GM21526 (cell line): ENCODE measurements around the gene SRGAP2C.
A peak's percentile ranks its signal among the peaks of the same experiment; 100 is the strongest.
"Not testable (repeated sequence)": the region's sequence is repeated elsewhere in the genome, so short reads cannot be mapped to it uniquely, and the experiment has no call there.

Source experiments
- ATAC-seq: cut with Tn5 transposase; IDR thresholded peaks from one replicate; pipeline ENCODE4 v1.9.1; 2021; ENCODE audit warnings: moderate library complexity; ENCODE audit not compliant: unreplicated experiment, low FRiP score

SRGAP2C gene

GRCh38 chr1:121226295-121226904 lies 41.6 kb downstream of the SRGAP2C start:
- not testable (repeated sequence) for ATAC-seq

- not testable (repeated sequence) for ATAC-seq
Observed at GRCh38 chr1:121226925-121227324, 42.1 kb downstream of the SRGAP2C start.

- ATAC-seq: not testable (repeated sequence)
Observed at GRCh38 chr1:121227544-121228330, 43.0 kb downstream of the SRGAP2C start.

GRCh38 chr1:121230636-121231035 lies 45.9 kb downstream of the SRGAP2C start:
- ATAC-seq: not testable (repeated sequence)

- ATAC-seq: not testable (repeated sequence)
Observed at GRCh38 chr1:121232445-121233125, 47.8 kb downstream of the SRGAP2C start.

GRCh38 chr1:121234090-121234759 lies 49.5 kb downstream of the SRGAP2C start:
- ATAC-seq: not testable (repeated sequence)

GRCh38 chr1:121238384-121238783 lies 53.6 kb downstream of the SRGAP2C start:
- peak; percentile 70 for ATAC-seq

- ATAC-seq: not testable (repeated sequence)
Observed at GRCh38 chr1:121243913-121244312, 59.1 kb downstream of the SRGAP2C start.

- ATAC-seq: not testable (repeated sequence)
Observed at GRCh38 chr1:121246399-121246798, 61.6 kb downstream of the SRGAP2C start.

GRCh38 chr1:121252656-121253055 lies 67.9 kb downstream of the SRGAP2C start:
- not testable (repeated sequence) for ATAC-seq

GRCh38 chr1:121254618-121255017 lies 69.8 kb downstream of the SRGAP2C start:
- not testable (repeated sequence) for ATAC-seq

GRCh38 chr1:121257632-121258031 lies 72.9 kb downstream of the SRGAP2C start:
- ATAC-seq: not testable (repeated sequence)

- ATAC-seq: not testable (repeated sequence)
Observed at GRCh38 chr1:121258134-121258533, 73.4 kb downstream of the SRGAP2C start.

GRCh38 chr1:121260205-121260604 lies 75.4 kb downstream of the SRGAP2C start:
- not testable (repeated sequence) for ATAC-seq

- ATAC-seq: not testable (repeated sequence)
Observed at GRCh38 chr1:121262163-121262562, 77.4 kb downstream of the SRGAP2C start.

GRCh38 chr1:121263789-121264244 lies 79.0 kb downstream of the SRGAP2C start:
- peak; percentile 45 for ATAC-seq

GRCh38 chr1:121267072-121267471 lies 82.3 kb downstream of the SRGAP2C start:
- ATAC-seq: not testable (repeated sequence)

GRCh38 chr1:121269309-121269708 lies 84.5 kb downstream of the SRGAP2C start:
- ATAC-seq: not testable (repeated sequence)

GRCh38 chr1:121269973-121270372 lies 85.2 kb downstream of the SRGAP2C start:
- ATAC-seq: not testable (repeated sequence)

GRCh38 chr1:121271143-121271715 lies 86.5 kb downstream of the SRGAP2C start:
- not testable (repeated sequence) for ATAC-seq
